ENCODE measurements around the gene DUSP15. TPM values are rescaled to one million over a fixed set of nuclear protein-coding genes. Genes with fewer than 3 reads are reported as not detected.

DUSP15 gene
- polyA plus RNA-seq, 2 of the 4 experiments (the other 2 are of a cell fraction) = 0.53 to 1.3 TPM

- no peak overlapping the region for H3K4me3 ChIP-seq
- H3K4me1 ChIP-seq = peaks cover 15% of the 10 kb centered on the region
- no peaks in the 10 kb centered on the region for H3K9me3 ChIP-seq
- H3K4me2 ChIP-seq = no peak overlapping the region
- ChIA-PET CTCF (interaction anchor here (1.9 to 11.6 kb wide), 3 partner anchors 11 to 173 kb away, joined by 6 to 193 read pairs (median 23); no protein-coding TSS in a partner anchor), POLR2A (no interaction called here)
- no peak for FAIRE-seq
- TF ChIP-seq POLR2A (IDR thresholded peaks at IDR 0.05; ENCODE audit: low read length) = no peak
- no peak for TF ChIP-seq ATOH8 (CRISPR knock-in tag; IDR thresholded peaks at IDR 0.05; ENCODE audit: low read depth)
- TF ChIP-seq BHLHE40 (IDR thresholded peaks at IDR 0.05; ENCODE audit: low read depth, low read length) = no peak
- no peak for TF ChIP-seq FOXS1 (CRISPR knock-in tag; IDR thresholded peaks at IDR 0.05)
- no peak overlapping the region for H3K27ac ChIP-seq
- no peak for ATAC-seq
- no peak for DNase-seq (ENCODE audit: low read depth in 1 of 2, low spot score in 1 of 2)
- WGBS (ENCODE audit: missing lambda C conversion rate) = 39% methylated on average over 3 of the region's 3 CpGs
These were observed 11.6 kb downstream of the DUSP15 start for GRCh38 chr20:31858760-31859083.

GRCh38 chr20:31857861-31858759 lies 12.2 kb downstream of the DUSP15 start:
- ChIA-PET CTCF (interaction anchor here (1.9 to 11.6 kb wide), 3 partner anchors 11 to 174 kb away, joined by 6 to 193 read pairs (median 23); no protein-coding TSS in a partner anchor), POLR2A (interaction anchor here (0.7 kb wide), 1 partner anchor 172 kb away, joined by 3 read pairs; no protein-coding TSS in a partner anchor)
- Histone ChIP-seq H3K4me1 (peaks cover 15% of the 10 kb centered on the region), H3K9me3 (no peaks in the 10 kb centered on the region), H3K4me3 (no peak overlapping the region), H3K4me2 (no peak overlapping the region), H3K27ac (no peak overlapping the region)
- TF ChIP-seq HOXB5 (CRISPR knock-in tag; IDR thresholded peaks at IDR 0.05) (no peak), PBX3 (IDR thresholded peaks at IDR 0.05) (no peak), KDM1A (IDR thresholded peaks at IDR 0.05; ENCODE audit: low read depth) (no peak), HMGXB4 (CRISPR knock-in tag; IDR thresholded peaks at IDR 0.05; ENCODE audit: borderline replicate concordance) (no peak), CHD2 (IDR thresholded peaks at IDR 0.05; ENCODE audit: low read length, partially characterized antibody) (no peak), HEYL (CRISPR knock-in tag; IDR thresholded peaks at IDR 0.05) (no peak), HOXB13 (CRISPR knock-in tag; IDR thresholded peaks at IDR 0.05; ENCODE audit: low read depth) (no peak), SREBF2 (IDR thresholded peaks at IDR 0.05) (no peak), CTCF (IDR thresholded peaks at IDR 0.05) (no peak), ZSCAN20 (CRISPR knock-in tag; IDR thresholded peaks at IDR 0.05) (no peak), POLR2A (IDR thresholded peaks at IDR 0.05; ENCODE audit: low read length) (no peak), BHLHE40 (IDR thresholded peaks at IDR 0.05; ENCODE audit: low read depth, low read length) (no peak), HES2 (IDR thresholded peaks at IDR 0.05) (no peak), ZFP36 (IDR thresholded peaks at IDR 0.05; ENCODE audit: borderline replicate concordance, partially characterized antibody) (no peak), NR3C1 (IDR thresholded peaks at IDR 0.05) (no peak), FOSB (CRISPR knock-in tag; IDR thresholded peaks at IDR 0.05) (no peak), ATOH8 (CRISPR knock-in tag; IDR thresholded peaks at IDR 0.05; ENCODE audit: low read depth) (no peak), PHF8 (IDR thresholded peaks at IDR 0.05; ENCODE audit: borderline replicate concordance, low read depth) (no peak)
- 39% methylated on average over 12 of the region's 15 CpGs for WGBS (ENCODE audit: missing lambda C conversion rate)
- DNase-seq (ENCODE audit: low read depth in 1 of 2, low spot score in 1 of 2) (no peak), FAIRE-seq (no peak), ATAC-seq (no peak)
